Coronary artery (tissue), 2 donors: Measurements from ENCODE around the gene UPF1.
A peak's percentile ranks its signal among the peaks of the same experiment; 100 is the strongest.

ENCODE experiments used
- DNase-seq: peaks from one replicate; pipeline ENCODE4 v3.0.0-alpha.2; 2017; ENCODE audit warnings: low spot score
- H3K27ac ChIP-seq, 2 donors: fragments of 200-600 bp; sonication (generic); one replicate each; pipeline ENCODE4 v1.5.1; 2016 to 2019
- H3K4me3 ChIP-seq: fragments of 200-600 bp; sonication (generic); 2 replicates; pipeline ENCODE4 v1.5.1; 2016; ENCODE audit warnings: mild to moderate bottlenecking, moderate library complexity
- TF ChIP-seq, protein P1 (sequence below): fragments of 200-600 bp; sonication (generic); IDR thresholded peaks from one replicate; pipeline ENCODE4 v1.5.1; 2019; ENCODE audit warnings: antibody characterized with exemption

The UPF1 gene

GRCh38 chr19:18883526-18884304 lies 52.0 kb downstream of the UPF1 start:
- Histone ChIP-seq H3K27ac (no peak overlapping the region), H3K4me3 (no peak overlapping the region)
- TF ChIP-seq, protein P1, sequence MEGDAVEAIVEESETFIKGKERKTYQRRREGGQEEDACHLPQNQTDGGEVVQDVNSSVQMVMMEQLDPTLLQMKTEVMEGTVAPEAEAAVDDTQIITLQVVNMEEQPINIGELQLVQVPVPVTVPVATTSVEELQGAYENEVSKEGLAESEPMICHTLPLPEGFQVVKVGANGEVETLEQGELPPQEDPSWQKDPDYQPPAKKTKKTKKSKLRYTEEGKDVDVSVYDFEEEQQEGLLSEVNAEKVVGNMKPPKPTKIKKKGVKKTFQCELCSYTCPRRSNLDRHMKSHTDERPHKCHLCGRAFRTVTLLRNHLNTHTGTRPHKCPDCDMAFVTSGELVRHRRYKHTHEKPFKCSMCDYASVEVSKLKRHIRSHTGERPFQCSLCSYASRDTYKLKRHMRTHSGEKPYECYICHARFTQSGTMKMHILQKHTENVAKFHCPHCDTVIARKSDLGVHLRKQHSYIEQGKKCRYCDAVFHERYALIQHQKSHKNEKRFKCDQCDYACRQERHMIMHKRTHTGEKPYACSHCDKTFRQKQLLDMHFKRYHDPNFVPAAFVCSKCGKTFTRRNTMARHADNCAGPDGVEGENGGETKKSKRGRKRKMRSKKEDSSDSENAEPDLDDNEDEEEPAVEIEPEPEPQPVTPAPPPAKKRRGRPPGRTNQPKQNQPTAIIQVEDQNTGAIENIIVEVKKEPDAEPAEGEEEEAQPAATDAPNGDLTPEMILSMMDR = no peak
- DNase-seq = no peak

- TF ChIP-seq, protein P1 = no peak
- Histone ChIP-seq H3K27ac (no peak overlapping the region), H3K4me3 (no peak overlapping the region)
- no peak for DNase-seq
These were observed 55.2 kb downstream of the UPF1 start for GRCh38 chr19:18886972-18887371.

DNA sequence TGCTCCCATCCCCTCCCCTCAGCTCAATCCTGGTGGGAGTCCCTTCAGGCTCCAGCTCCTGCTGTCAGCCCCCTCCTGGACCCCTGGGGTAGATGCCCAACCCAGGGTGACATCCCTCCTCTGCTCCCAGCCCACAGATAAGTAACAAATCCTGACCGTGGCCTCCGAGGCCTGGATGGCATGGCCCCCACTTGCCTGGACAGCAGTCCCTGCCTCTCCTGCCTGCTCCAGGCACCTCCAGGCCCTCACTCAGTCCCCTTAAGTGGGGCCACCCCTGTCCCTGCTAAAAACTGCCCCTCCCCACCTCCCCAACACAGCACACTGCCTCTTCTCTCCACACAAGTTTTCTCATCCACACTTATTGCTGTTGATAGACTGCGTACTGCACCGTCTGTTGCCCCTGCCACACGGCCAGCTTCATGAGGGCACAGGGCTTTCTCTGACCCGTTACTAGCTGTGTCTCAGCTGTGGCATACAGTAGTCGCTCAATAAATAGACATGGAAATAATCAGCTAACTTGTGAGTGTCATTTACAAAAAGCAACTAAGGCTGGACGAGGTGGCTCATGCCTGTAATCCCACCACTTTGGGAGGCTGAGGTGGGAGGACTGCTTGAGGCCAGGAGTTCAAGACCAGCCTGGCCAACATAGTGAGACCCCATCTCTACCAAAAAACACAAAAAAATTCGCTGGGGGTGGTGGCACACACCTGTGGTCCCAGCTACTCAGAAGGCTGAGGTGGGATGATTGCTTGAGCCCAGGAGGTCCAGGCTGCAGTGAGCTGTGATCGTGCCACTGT lies 58.4 kb downstream of the UPF1 start:
- Histone ChIP-seq H3K4me3 (no peak overlapping the region), H3K27ac (no peak overlapping the region)
- no peak for DNase-seq
- TF ChIP-seq, protein P1 = no peak

- no peak for DNase-seq
- Histone ChIP-seq H3K4me3 (peak overlapping the region; percentile 71), H3K27ac (no peak overlapping the region)
- TF ChIP-seq, protein P1 = no peak
These were observed 62.0 kb downstream of the UPF1 start for GRCh38 chr19:18893587-18894253.

DNA sequence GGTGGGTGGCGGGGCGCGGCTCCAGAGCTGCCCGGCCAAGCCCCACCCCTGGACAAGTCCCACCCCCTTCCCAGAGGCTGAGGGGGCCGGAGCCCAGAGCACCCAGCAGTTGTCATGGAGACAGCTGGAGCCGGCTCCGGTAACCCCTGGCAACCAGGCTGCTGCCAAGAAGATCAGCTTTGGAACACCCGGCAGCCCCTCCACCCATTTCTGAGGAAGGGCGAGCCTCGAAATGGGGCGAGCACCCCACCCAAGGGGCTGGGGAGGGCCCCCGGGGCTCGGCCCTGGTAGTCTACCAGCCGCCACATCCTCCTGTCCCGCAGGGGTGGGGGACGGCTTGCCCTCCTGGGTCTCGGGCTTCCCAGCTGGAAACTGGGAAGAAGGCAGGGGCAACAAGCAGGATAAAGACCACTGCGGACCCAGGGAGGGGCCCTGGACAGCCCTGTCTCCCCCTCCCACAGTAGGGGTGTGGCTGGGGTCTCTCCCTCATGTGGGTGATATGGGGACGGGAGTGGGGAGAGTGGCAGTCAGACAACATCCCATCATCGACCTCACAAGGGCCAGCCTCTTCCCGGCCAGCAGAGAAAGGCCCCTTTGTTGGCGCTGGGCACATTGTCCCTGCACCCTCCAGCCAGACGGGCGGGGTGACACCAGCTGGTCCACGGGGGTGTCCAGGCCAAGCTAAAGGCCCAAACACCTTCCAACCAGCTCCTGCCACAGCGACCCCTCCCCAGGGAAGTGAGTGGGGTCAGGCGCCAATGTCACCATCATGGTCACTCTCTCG lies 62.7 kb downstream of the UPF1 start:
- peak overlapping the region in 1 of 2 donors; percentile 31 for H3K27ac ChIP-seq
- no peak for DNase-seq
- peak overlapping the region; percentile 71 for H3K4me3 ChIP-seq
- TF ChIP-seq, protein P1 = no peak

DNA sequence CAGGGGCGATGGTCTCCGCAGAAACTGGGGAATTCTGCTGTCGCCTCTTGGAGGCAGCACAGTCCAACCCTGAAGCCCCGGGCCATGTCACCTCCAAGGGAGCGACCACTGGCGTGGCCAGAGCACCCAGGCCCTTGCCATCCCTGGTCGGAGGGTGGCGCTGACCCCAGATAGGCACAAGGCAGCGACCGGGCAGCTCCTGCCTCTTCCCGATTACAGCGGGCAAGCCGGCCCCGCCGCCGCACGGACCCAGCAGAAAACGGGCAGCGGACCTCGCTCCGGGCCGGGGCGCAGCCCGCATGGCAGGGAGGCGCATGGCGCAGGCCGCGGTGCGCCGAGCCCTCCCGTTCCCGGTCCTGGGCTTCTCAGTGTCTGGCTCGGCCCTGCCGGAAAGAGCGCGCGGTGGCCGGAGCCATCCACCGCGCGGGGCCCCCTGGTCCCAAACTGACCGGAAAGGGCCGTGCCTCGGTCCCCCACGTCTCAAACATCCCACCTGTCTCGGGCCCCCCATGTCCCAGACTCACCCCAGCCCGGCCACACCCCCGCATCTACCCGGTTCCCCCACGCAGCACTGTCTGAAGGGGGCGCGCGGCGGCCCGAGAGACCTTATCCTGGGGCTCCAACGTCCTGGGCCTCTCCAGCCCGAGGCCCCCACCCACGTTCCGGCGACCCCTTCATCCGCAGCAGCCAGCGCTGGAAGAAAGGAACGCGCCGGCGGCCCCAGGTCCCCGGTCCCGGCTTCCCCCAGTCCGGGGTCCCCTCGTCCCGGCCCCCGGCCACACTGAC lies 63.5 kb downstream of the UPF1 start:
- TF ChIP-seq, protein P1 = no peak
- H3K4me3 ChIP-seq = peak overlapping the region; percentile 71
- DNase-seq = no peak
- H3K27ac ChIP-seq = peak overlapping the region in 1 of 2 donors; percentile 8
